ENCODE data around the gene TBC1D16.

Gene TBC1D16

GRCh38 chr17:79981661-79982101 lies 54.0 kb downstream of the TBC1D16 start:
- DNase-seq (ENCODE audit: extremely low read depth, insufficient read length): no peak
- no peak overlapping the region for H3K4me3 ChIP-seq (replicated peaks; ENCODE audit: low read depth, low read length)
- no peaks in the 10 kb centered on the region for H3K36me3 ChIP-seq (ENCODE audit: control insufficient read depth, insufficient read depth, low read length)
- no peaks in the 10 kb centered on the region; the same call in 1 of the 2 replicates for H3K27me3 ChIP-seq (replicated peaks; ENCODE audit: control insufficient read depth, insufficient read depth, low read length)
- TF ChIP-seq CTCF (IDR thresholded peaks at IDR 0.05; ENCODE audit: insufficient read depth, low read length, poor library complexity, severe bottlenecking): no peak

GRCh38 chr17:79981090-79981489 lies 54.6 kb downstream of the TBC1D16 start:
- no peaks in the 10 kb centered on the region for H3K36me3 ChIP-seq (ENCODE audit: control insufficient read depth, insufficient read depth, low read length)

GRCh38 chr17:79980246-79981043 lies 55.2 kb downstream of the TBC1D16 start:
- no peaks in the 10 kb centered on the region for H3K36me3 ChIP-seq (ENCODE audit: control insufficient read depth, insufficient read depth, low read length)
- no peak overlapping the region for H3K4me3 ChIP-seq (replicated peaks; ENCODE audit: low read depth, low read length)
- no peak for DNase-seq (ENCODE audit: extremely low read depth, insufficient read length)
- TF ChIP-seq CTCF (IDR thresholded peaks at IDR 0.05; ENCODE audit: insufficient read depth, low read length, poor library complexity, severe bottlenecking): no peak
- H3K27me3 ChIP-seq (replicated peaks; ENCODE audit: control insufficient read depth, insufficient read depth, low read length): no peaks in the 10 kb centered on the region; the same call in 1 of the 2 replicates

More at GRCh38 chr17:79981090-79981489, 54.6 kb downstream of the TBC1D16 start:
- no peak overlapping the region for H3K4me3 ChIP-seq (replicated peaks; ENCODE audit: low read depth, low read length)
- no peak for DNase-seq (ENCODE audit: extremely low read depth, insufficient read length)
- H3K27me3 ChIP-seq (replicated peaks; ENCODE audit: control insufficient read depth, insufficient read depth, low read length): no peaks in the 10 kb centered on the region; the same call in 1 of the 2 replicates
- TF ChIP-seq CTCF (IDR thresholded peaks at IDR 0.05; ENCODE audit: insufficient read depth, low read length, poor library complexity, severe bottlenecking): no peak

- no peaks in the 10 kb centered on the region; the same call in 1 of the 2 replicates for H3K27me3 ChIP-seq (replicated peaks; ENCODE audit: control insufficient read depth, insufficient read depth, low read length)
- DNase-seq (ENCODE audit: extremely low read depth, insufficient read length): no peak
Measured at GRCh38 chr17:79979816-79980215, 55.9 kb downstream of the TBC1D16 start.

GRCh38 chr17:79979221-79979741 lies 56.4 kb downstream of the TBC1D16 start:
- Histone ChIP-seq H3K27me3 (replicated peaks; ENCODE audit: control insufficient read depth, insufficient read depth, low read length) (no peaks in the 10 kb centered on the region; the same call in 1 of the 2 replicates), H3K4me3 (replicated peaks; ENCODE audit: low read depth, low read length) (no peak overlapping the region)

More at GRCh38 chr17:79979816-79980215, 55.9 kb downstream of the TBC1D16 start:
- no peak for TF ChIP-seq CTCF (IDR thresholded peaks at IDR 0.05; ENCODE audit: insufficient read depth, low read length, poor library complexity, severe bottlenecking)
- Histone ChIP-seq H3K36me3 (ENCODE audit: control insufficient read depth, insufficient read depth, low read length) (no peaks in the 10 kb centered on the region), H3K4me3 (replicated peaks; ENCODE audit: low read depth, low read length) (no peak overlapping the region)

More at GRCh38 chr17:79979221-79979741, 56.4 kb downstream of the TBC1D16 start:
- no peaks in the 10 kb centered on the region for H3K36me3 ChIP-seq (ENCODE audit: control insufficient read depth, insufficient read depth, low read length)
- TF ChIP-seq CTCF (IDR thresholded peaks at IDR 0.05; ENCODE audit: insufficient read depth, low read length, poor library complexity, severe bottlenecking): no peak
- no peak for DNase-seq (ENCODE audit: extremely low read depth, insufficient read length)
